K562 (cell line): ENCODE measurements around the gene SDE2. TPM values are rescaled to one million over a fixed set of nuclear protein-coding genes. Genes with fewer than 3 reads are reported as not detected.
A peak's percentile ranks its signal among the peaks of the same experiment; 100 is the strongest.

Experiments
- DACH1 ChIP-seq: fragments of 450-650 bp; IDR thresholded peaks from 2 replicates; pipeline ENCODE4 v1.6.1; 2018; ENCODE audit not compliant: partially characterized antibody
- FOSL1 ChIP-seq: fragments of 200-800 bp; sonication (Bioruptor generic); conservative IDR thresholded peaks from 2 replicates; pipeline ENCODE4 v1.6.1; 2016; ENCODE audit warnings: missing genetic modification characterization, missing compliant biosample characterization
- KDM4B ChIP-seq, 2 experiments: fragments of 450-650 bp in 1 of 2; sonication (generic) in 1 of 2; IDR thresholded peaks; 2 replicates each; pipeline ENCODE4 v1.6.1; 2016 to 2017; ENCODE audit warnings: borderline replicate concordance in 2 of 2, antibody characterized with exemption in 1 of 2, low read depth in 1 of 2, mild to moderate bottlenecking in 1 of 2
- TEAD4 ChIP-seq, 2 experiments: sonication (generic) in 1 of 2; formaldehyde crosslinking in 1 of 2; IDR thresholded peaks; 2 replicates each; pipeline versions ENCODE4 v1.6.1 to v1.8.0; 2012 to 2022; ENCODE audit warnings: borderline replicate concordance in 1 of 2, inconsistent platforms in 1 of 2, low read length in 1 of 2, mild to moderate bottlenecking in 1 of 2, missing genetic modification reagents in 1 of 2
- ZNF431 ChIP-seq: sonication (generic); formaldehyde crosslinking; IDR thresholded peaks from 2 replicates; pipeline ENCODE4 v1.8.0; 2022; ENCODE audit warnings: mild to moderate bottlenecking, missing genetic modification reagents
- ZNF584 ChIP-seq: fragments of 200-800 bp; sonication (Bioruptor generic); IDR thresholded peaks from 2 replicates; pipeline ENCODE4 v1.6.1; 2016; ENCODE audit warnings: low read depth, mild to moderate bottlenecking, missing genetic modification characterization, missing compliant biosample characterization
- polyA plus RNA-seq, 8 experiments: library from polyadenylated mRNA; depleted of rRNA in 4 of 8; stranded (reverse) in 5 of 8; unstranded in 3 of 8; fragments of >200 nt; fragmentation: Nextera tagmentation in 2 of 8; fragmentation: Illumina TruSeq in 1 of 8; extraction: Ambion mirVana in 2 of 8; extraction: Trizol in 1 of 8; gene quantifications; 2 replicates each; pipeline versions ENCODE4 v1.2.1 to v1.2.3, GENCODE V29; 2011 to 2014; ENCODE audit warnings: inconsistent platforms in 1 of 8, missing spikeins in 1 of 8
- total RNA-seq, 7 experiments: library from RNA; depleted of rRNA in 6 of 7; stranded (reverse); fragments of >200 nt in 6 of 7; fragmentation: Illumina TruSeq in 2 of 7; extraction: Trizol in 2 of 7; gene quantifications; 2 replicates each; pipeline versions ENCODE4 v1.2.1 to v1.2.3, GENCODE V29; 2011 to 2021; ENCODE audit warnings: low replicate concordance in 1 of 7
- TF ChIP-seq, protein P1 (sequence below), 2 experiments: fragments of 450-650 bp; formaldehyde crosslinking in 1 of 2; IDR thresholded peaks; 2 replicates each; pipeline versions ENCODE4 v1.4.0 to v1.6.1; 2014 to 2020; ENCODE audit warnings: mild to moderate bottlenecking in 2 of 2, borderline replicate concordance in 1 of 2, low read depth in 1 of 2
- TF ChIP-seq, protein P2 (sequence below), 2 experiments: fragments of 450-650 bp in 1 of 2; sonication (generic) in 1 of 2; formaldehyde crosslinking; conservative IDR thresholded peaks; 2 replicates each; pipeline versions ENCODE4 v1.4.0 to v1.8.1; 2020 to 2022; ENCODE audit warnings: mild to moderate bottlenecking in 1 of 2, missing genetic modification reagents in 1 of 2
- TF ChIP-seq, protein P3 (sequence below): fragments of 250-450 bp; sonication (Bioruptor Pico); IDR thresholded peaks from 2 replicates; pipeline ENCODE4 v1.4.0; 2020; ENCODE audit warnings: mild to moderate bottlenecking, moderate library complexity
- TF ChIP-seq, protein P4 (sequence below), 2 experiments: fragments of 450-650 bp; IDR thresholded peaks; 2 replicates each; pipeline ENCODE4 v1.6.1; 2016

Gene SDE2
- total and polyA plus RNA-seq, 9 of the 15 experiments (the other 6 are each of a cell fraction or from before 2014, with no cell fraction given): 14.3 to 62.3 (median 46.0) TPM

DNA sequence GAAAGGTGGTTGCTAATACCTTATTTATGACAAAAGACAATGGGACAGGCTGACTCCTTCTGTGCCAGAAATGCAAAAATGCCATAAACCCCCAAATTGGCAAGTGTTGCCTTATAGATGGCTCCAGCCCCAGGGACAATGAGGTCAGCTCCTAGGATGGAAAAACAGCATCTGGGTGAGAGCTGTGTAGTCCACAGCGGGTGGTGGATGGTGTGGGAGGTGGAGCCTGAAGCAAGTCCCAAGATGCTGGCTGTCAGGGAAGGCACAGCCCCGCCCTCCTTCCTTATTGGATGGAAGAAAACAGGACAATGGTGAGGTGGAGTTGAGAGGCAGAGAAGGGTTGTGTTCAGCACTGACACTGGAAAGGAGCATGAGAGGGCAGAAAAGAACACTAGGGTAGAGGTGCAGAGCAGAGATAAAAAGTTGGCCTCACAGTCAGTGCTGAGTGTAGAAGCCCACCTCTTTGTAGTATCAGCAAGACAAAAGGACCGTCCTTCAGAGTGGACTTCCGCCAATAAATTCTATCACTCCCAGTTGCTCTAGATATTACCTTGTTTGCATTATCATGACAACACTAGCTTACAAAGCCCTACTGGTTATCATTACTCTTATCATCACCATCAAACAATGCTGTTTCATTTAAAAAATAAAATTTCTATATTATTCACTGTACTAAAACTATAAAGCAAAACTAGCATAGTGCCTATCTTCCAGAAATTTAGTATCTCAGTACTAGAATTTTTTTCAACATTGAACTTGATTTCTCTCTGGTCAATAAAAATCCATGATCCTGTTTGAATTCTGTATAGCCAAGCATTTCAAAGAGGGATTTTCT lies 3.7 kb upstream of the SDE2 start (continued):
- TF ChIP-seq, protein P1, sequence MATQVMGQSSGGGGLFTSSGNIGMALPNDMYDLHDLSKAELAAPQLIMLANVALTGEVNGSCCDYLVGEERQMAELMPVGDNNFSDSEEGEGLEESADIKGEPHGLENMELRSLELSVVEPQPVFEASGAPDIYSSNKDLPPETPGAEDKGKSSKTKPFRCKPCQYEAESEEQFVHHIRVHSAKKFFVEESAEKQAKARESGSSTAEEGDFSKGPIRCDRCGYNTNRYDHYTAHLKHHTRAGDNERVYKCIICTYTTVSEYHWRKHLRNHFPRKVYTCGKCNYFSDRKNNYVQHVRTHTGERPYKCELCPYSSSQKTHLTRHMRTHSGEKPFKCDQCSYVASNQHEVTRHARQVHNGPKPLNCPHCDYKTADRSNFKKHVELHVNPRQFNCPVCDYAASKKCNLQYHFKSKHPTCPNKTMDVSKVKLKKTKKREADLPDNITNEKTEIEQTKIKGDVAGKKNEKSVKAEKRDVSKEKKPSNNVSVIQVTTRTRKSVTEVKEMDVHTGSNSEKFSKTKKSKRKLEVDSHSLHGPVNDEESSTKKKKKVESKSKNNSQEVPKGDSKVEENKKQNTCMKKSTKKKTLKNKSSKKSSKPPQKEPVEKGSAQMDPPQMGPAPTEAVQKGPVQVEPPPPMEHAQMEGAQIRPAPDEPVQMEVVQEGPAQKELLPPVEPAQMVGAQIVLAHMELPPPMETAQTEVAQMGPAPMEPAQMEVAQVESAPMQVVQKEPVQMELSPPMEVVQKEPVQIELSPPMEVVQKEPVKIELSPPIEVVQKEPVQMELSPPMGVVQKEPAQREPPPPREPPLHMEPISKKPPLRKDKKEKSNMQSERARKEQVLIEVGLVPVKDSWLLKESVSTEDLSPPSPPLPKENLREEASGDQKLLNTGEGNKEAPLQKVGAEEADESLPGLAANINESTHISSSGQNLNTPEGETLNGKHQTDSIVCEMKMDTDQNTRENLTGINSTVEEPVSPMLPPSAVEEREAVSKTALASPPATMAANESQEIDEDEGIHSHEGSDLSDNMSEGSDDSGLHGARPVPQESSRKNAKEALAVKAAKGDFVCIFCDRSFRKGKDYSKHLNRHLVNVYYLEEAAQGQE (IDR thresholded peaks at IDR 0.05; ENCODE audit: borderline replicate concordance): peak; percentile 71
- TF ChIP-seq, protein P1 (CRISPR knock-in tag; IDR thresholded peaks at IDR 0.05; ENCODE audit: low read depth): no peak
- TF ChIP-seq TEAD4 (IDR thresholded peaks at IDR 0.05; ENCODE audit: low read length) (peak; percentile 88), TEAD4 (CRISPR knock-in tag; IDR thresholded peaks at IDR 0.05; ENCODE audit: borderline replicate concordance) (no peak), KDM4B (IDR thresholded peaks at IDR 0.05; ENCODE audit: borderline replicate concordance in 2 of 2, low read depth in 1 of 2) (no peak), FOSL1 (tag) (0 out of 2 replicates have a peak, but pooled peaks have one; percentile 9), ZNF431 (CRISPR knock-in tag) (0 out of 2 replicates have a peak, but pooled peaks have one; percentile 15), DACH1 (peak; percentile 17), ZNF584 (CRISPR knock-in tag) (peak; percentile 72; the same call in 1 of the 2 replicates)
- TF ChIP-seq, protein P2, sequence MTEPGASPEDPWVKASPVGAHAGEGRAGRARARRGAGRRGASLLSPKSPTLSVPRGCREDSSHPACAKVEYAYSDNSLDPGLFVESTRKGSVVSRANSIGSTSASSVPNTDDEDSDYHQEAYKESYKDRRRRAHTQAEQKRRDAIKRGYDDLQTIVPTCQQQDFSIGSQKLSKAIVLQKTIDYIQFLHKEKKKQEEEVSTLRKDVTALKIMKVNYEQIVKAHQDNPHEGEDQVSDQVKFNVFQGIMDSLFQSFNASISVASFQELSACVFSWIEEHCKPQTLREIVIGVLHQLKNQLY (CRISPR knock-in tag; conservative IDR thresholded peaks at IDR 0.05): no peak
- TF ChIP-seq, protein P3, sequence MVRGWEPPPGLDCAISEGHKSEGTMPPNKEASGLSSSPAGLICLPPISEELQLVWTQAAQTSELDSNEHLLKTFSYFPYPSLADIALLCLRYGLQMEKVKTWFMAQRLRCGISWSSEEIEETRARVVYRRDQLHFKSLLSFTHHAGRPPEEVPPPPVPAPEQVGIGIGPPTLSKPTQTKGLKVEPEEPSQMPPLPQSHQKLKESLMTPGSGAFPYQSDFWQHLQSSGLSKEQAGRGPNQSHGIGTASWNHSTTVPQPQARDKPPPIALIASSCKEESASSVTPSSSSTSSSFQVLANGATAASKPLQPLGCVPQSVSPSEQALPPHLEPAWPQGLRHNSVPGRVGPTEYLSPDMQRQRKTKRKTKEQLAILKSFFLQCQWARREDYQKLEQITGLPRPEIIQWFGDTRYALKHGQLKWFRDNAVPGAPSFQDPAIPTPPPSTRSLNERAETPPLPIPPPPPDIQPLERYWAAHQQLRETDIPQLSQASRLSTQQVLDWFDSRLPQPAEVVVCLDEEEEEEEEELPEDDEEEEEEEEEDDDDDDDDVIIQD: no peak
- TF ChIP-seq, protein P4, sequence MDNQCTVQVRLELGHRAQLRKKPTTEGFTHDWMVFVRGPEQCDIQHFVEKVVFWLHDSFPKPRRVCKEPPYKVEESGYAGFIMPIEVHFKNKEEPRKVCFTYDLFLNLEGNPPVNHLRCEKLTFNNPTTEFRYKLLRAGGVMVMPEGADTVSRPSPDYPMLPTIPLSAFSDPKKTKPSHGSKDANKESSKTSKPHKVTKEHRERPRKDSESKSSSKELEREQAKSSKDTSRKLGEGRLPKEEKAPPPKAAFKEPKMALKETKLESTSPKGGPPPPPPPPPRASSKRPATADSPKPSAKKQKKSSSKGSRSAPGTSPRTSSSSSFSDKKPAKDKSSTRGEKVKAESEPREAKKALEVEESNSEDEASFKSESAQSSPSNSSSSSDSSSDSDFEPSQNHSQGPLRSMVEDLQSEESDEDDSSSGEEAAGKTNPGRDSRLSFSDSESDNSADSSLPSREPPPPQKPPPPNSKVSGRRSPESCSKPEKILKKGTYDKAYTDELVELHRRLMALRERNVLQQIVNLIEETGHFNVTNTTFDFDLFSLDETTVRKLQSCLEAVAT (IDR thresholded peaks at IDR 0.05): peak in 1 of 2 experiments; percentile 40; a peak in 1 of 4 replicates
